T-helper 2 cell treated with Interferon-gamma antibody and Interleukin-4, amounts not matched to agents 5 μg/mL and 100 μg/mL, for 36 hours (primary cell): ENCODE data around the gene PPP2R5A.
"Not testable (repeated sequence)": the region's sequence is repeated elsewhere in the genome, so short reads cannot be mapped to it uniquely, and the experiment has no call there.

Source experiments
- DNase-seq: peaks from one replicate; pipeline ENCODE4 v3.0.0; 2021; ENCODE audit warnings: low spot score
- H3K27ac Mint-ChIP-seq: one replicate; pipeline ENCODE4 v1.8.0; 2021; ENCODE audit warnings: mild to moderate bottlenecking, mixed read lengths
- H3K27me3 Mint-ChIP-seq: one replicate; pipeline ENCODE4 v1.8.0; 2021; ENCODE audit warnings: low read depth, mixed read lengths
- H3K36me3 Mint-ChIP-seq: one replicate; pipeline ENCODE4 v1.8.0; 2021; ENCODE audit warnings: low read depth, mixed read lengths
- H3K4me1 Mint-ChIP-seq: one replicate; pipeline ENCODE4 v1.8.0; 2021; ENCODE audit warnings: low read depth, mixed read lengths
- H3K4me3 Mint-ChIP-seq: one replicate; pipeline ENCODE4 v1.8.0; 2022; ENCODE audit warnings: mild to moderate bottlenecking, moderate library complexity, mixed read lengths
- H3K9me3 Mint-ChIP-seq: one replicate; pipeline ENCODE4 v1.8.0; 2021; ENCODE audit warnings: mixed read lengths

The PPP2R5A gene

GRCh38 chr1:212294983-212295382 lies 9.8 kb downstream of the PPP2R5A start:
- no peak overlapping the region for H3K27ac Mint-ChIP-seq
- DNase-seq = no peak
- H3K27me3 Mint-ChIP-seq = no peaks in the 10 kb centered on the region
- H3K4me3 Mint-ChIP-seq = no peak overlapping the region
- no peaks in the 10 kb centered on the region for H3K9me3 Mint-ChIP-seq
- peaks cover 16% of the 10 kb centered on the region for H3K36me3 Mint-ChIP-seq
- peaks cover 44% of the 10 kb centered on the region for H3K4me1 Mint-ChIP-seq

DNA sequence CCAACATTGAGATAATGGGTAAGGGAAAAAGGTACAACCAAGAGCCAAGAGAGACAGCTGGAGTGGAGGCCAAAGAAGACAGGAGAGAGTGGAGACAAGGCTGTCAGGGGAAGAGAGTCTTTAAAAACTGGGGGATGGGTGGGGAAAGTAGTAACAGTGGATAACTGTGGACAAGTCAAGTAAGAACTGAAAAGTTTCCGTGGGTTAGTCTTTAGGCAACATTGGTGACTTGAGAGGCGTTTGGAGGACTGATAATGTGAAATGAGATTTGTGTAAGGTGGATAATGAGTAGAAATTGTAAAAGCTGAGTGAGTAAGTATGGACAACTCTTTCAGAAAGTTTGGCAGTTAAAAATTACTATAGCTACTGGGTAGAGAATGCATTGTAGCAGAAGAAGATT lies 10.4 kb downstream of the PPP2R5A start:
- H3K4me3 Mint-ChIP-seq = no peak overlapping the region
- DNase-seq = no peak
- H3K4me1 Mint-ChIP-seq = peaks cover 42% of the 10 kb centered on the region
- H3K36me3 Mint-ChIP-seq = peaks cover 14% of the 10 kb centered on the region
- H3K27me3 Mint-ChIP-seq = no peaks in the 10 kb centered on the region
- H3K9me3 Mint-ChIP-seq = no peaks in the 10 kb centered on the region
- H3K27ac Mint-ChIP-seq = no peak overlapping the region

- no peak overlapping the region for H3K27ac Mint-ChIP-seq
- H3K4me1 Mint-ChIP-seq = peaks cover 29% of the 10 kb centered on the region
- H3K9me3 Mint-ChIP-seq = no peaks in the 10 kb centered on the region
- DNase-seq = no peak
- peaks cover 4% of the 10 kb centered on the region for H3K36me3 Mint-ChIP-seq
- H3K4me3 Mint-ChIP-seq = no peak overlapping the region
- no peaks in the 10 kb centered on the region for H3K27me3 Mint-ChIP-seq
Observed at GRCh38 chr1:212297338-212297737, 12.1 kb downstream of the PPP2R5A start.

DNA sequence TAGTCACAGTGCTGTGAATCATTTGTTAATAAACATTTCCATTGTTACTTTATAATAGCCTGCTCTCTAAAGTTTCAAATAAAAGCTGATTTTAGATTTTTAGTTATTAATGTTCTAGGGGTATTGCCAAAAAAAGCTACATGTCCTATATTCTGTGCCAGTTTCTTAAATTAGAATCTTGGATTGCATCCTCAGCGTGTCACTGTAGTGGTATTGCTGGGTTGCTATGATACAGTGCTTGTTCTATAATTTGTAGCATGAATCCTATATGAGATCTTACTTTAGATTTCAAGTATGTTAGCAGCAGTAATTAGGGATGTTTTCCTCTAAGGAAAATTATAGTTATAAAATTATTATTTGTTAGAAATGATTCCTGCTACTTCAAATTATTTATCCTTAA lies 16.4 kb downstream of the PPP2R5A start:
- Mint-ChIP-seq H3K27ac (no peak overlapping the region), H3K27me3 (no peaks in the 10 kb centered on the region), H3K9me3 (peaks cover 4% of the 10 kb centered on the region), H3K4me3 (no peak overlapping the region), H3K4me1 (peaks cover 8% of the 10 kb centered on the region), H3K36me3 (peaks cover 10% of the 10 kb centered on the region)
- no peak for DNase-seq

GRCh38 chr1:212302745-212303383 lies 17.7 kb downstream of the PPP2R5A start:
- Mint-ChIP-seq H3K27ac (no peak overlapping the region), H3K9me3 (peaks cover 4% of the 10 kb centered on the region), H3K4me1 (peaks cover 8% of the 10 kb centered on the region), H3K4me3 (no peak overlapping the region), H3K36me3 (peaks cover 15% of the 10 kb centered on the region), H3K27me3 (no peaks in the 10 kb centered on the region)
- no peak for DNase-seq

GRCh38 chr1:212305342-212305741 lies 20.1 kb downstream of the PPP2R5A start:
- H3K4me1 Mint-ChIP-seq = peaks cover 12% of the 10 kb centered on the region
- no peak for DNase-seq
- H3K36me3 Mint-ChIP-seq = peaks cover 33% of the 10 kb centered on the region

GRCh38 chr1:212305984-212306452 lies 20.8 kb downstream of the PPP2R5A start:
- H3K4me1 Mint-ChIP-seq = peaks cover 12% of the 10 kb centered on the region
- H3K27ac Mint-ChIP-seq, H3K27me3 Mint-ChIP-seq: not testable (repeated sequence)

More at GRCh38 chr1:212305342-212305741, 20.1 kb downstream of the PPP2R5A start:
- H3K4me3 Mint-ChIP-seq = no peak overlapping the region
- no peaks in the 10 kb centered on the region for H3K27me3 Mint-ChIP-seq
- no peak overlapping the region for H3K27ac Mint-ChIP-seq
- peaks cover 4% of the 10 kb centered on the region for H3K9me3 Mint-ChIP-seq

DNA sequence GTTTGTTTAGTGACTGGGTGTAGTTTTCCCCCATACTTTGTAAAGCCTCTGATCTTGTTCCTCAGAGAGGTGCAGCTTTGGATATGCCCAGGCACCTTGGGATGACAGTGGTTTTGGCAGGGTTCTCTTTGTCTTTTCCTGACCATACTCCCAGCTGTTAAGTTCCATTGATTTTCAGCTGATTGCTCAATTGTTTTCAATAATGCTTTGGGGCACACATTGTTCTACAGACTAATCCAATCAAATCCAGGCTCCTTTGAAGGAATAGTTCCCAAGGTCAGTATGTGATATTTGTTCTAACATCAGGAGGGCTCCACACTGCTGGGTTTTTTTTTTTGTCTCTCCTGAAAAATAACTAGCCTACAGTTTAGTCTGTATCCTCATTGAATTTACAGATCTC lies 24.8 kb downstream of the PPP2R5A start:
- Mint-ChIP-seq H3K9me3 (peaks cover 4% of the 10 kb centered on the region), H3K4me3 (no peak overlapping the region), H3K36me3 (peaks cover 32% of the 10 kb centered on the region), H3K27ac (no peak overlapping the region), H3K4me1 (peaks cover 15% of the 10 kb centered on the region), H3K27me3 (no peaks in the 10 kb centered on the region)
- DNase-seq = no peak

More at GRCh38 chr1:212305984-212306452, 20.8 kb downstream of the PPP2R5A start:
- H3K4me3 Mint-ChIP-seq, DNase-seq, H3K9me3 Mint-ChIP-seq: not testable (repeated sequence)
- H3K36me3 Mint-ChIP-seq = peaks cover 33% of the 10 kb centered on the region

DNA sequence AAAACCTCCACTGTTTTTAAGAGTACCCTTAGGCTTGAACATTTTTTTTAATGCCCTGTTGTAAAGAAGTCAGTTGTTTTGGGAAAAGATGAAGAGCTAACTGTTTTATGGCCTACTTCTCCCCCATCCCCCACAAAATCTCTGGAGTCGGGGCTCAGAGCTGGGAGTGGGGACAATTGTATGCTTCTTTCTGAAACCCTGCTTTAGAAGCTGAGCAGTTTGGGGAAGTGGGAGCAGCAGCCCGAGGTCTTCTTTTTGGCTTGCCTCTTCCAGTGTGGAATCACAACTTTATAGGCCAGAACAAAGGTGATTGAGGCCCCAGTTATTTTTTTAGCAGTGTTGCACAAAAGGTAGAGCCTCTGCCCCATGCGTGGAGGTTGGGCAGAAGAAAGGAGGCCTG lies 25.2 kb downstream of the PPP2R5A start:
- H3K36me3 Mint-ChIP-seq = peaks cover 29% of the 10 kb centered on the region
- no peak for DNase-seq
- no peak overlapping the region for H3K4me3 Mint-ChIP-seq
- H3K9me3 Mint-ChIP-seq = peaks cover 2% of the 10 kb centered on the region
- no peaks in the 10 kb centered on the region for H3K27me3 Mint-ChIP-seq
- peaks cover 13% of the 10 kb centered on the region for H3K4me1 Mint-ChIP-seq
- no peak overlapping the region for H3K27ac Mint-ChIP-seq

- H3K4me1 Mint-ChIP-seq = peaks cover 15% of the 10 kb centered on the region
- no peaks in the 10 kb centered on the region for H3K27me3 Mint-ChIP-seq
- H3K4me3 Mint-ChIP-seq = no peak overlapping the region
- no peak for DNase-seq
- H3K27ac Mint-ChIP-seq = no peak overlapping the region
- peaks cover 27% of the 10 kb centered on the region for H3K36me3 Mint-ChIP-seq
- no peaks in the 10 kb centered on the region for H3K9me3 Mint-ChIP-seq
Observed at GRCh38 chr1:212311836-212312497, 26.8 kb downstream of the PPP2R5A start.

DNA sequence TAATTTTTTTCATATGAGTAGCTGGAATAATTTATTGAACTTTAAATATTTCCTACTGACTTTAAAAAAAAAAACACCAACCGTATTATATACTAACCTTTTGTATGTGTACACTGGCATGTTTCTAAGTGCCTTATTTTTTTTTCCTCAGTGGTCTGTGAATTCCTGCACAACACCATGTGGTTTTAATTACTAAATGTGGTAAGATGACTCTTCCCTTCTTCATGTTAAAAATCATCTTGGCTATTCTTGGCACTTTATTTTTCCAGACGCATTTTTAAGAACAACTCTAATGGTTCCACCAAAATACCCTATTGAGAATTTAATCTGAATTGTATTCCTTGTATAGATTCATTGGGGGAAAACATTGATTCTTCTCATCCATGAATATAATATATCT lies 28.4 kb downstream of the PPP2R5A start:
- Mint-ChIP-seq H3K4me3 (no peak overlapping the region), H3K4me1 (peaks cover 15% of the 10 kb centered on the region), H3K27me3 (no peaks in the 10 kb centered on the region), H3K27ac (no peak overlapping the region), H3K9me3 (no peaks in the 10 kb centered on the region), H3K36me3 (peaks cover 19% of the 10 kb centered on the region)
- no peak for DNase-seq

GRCh38 chr1:212315184-212315583 lies 30.0 kb downstream of the PPP2R5A start:
- Mint-ChIP-seq H3K36me3 (peaks cover 9% of the 10 kb centered on the region), H3K4me1 (peaks cover 11% of the 10 kb centered on the region), H3K27me3 (no peaks in the 10 kb centered on the region), H3K4me3 (no peak overlapping the region), H3K9me3 (no peaks in the 10 kb centered on the region), H3K27ac (no peak overlapping the region)
- DNase-seq = no peak

DNA sequence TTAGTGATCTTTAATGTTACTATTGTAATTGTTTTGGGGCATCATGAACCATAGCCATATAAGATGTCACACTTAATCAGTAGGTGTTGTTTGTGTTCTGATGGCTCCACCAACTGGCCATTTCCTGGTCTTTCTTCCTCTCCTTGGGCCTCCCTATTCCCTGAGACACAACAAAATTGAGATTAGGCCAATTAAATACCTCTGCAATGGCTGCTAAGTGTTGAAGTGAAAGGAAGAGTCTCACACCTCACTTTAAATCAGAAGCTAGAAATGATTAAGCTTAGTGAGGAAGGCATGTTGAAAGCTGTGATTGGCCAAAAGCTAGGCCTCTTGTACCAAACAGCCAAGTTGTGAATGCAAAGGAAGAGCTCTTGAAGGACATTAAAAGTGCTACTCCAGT lies 30.7 kb downstream of the PPP2R5A start:
- H3K27me3 Mint-ChIP-seq = no peaks in the 10 kb centered on the region
- no peak overlapping the region for H3K27ac Mint-ChIP-seq
- no peak overlapping the region for H3K4me3 Mint-ChIP-seq
- no peak for DNase-seq
- peaks cover 11% of the 10 kb centered on the region for H3K4me1 Mint-ChIP-seq
- no peaks in the 10 kb centered on the region for H3K9me3 Mint-ChIP-seq
- H3K36me3 Mint-ChIP-seq = peaks cover 9% of the 10 kb centered on the region

- H3K9me3 Mint-ChIP-seq = no peaks in the 10 kb centered on the region
- peaks cover 7% of the 10 kb centered on the region for H3K4me1 Mint-ChIP-seq
- no peak overlapping the region for H3K27ac Mint-ChIP-seq
- no peak for DNase-seq
- H3K27me3 Mint-ChIP-seq = no peaks in the 10 kb centered on the region
- peaks cover 7% of the 10 kb centered on the region for H3K36me3 Mint-ChIP-seq
- H3K4me3 Mint-ChIP-seq = no peak overlapping the region
Observed at GRCh38 chr1:212317916-212318315, 32.7 kb downstream of the PPP2R5A start.
